Left ventricle myocardium inferior (tissue), 1 donor: ENCODE measurements around the gene MUC6. TPM values are rescaled to one million over a fixed set of nuclear protein-coding genes. Genes with fewer than 3 reads are reported as not detected.

Experiments used
- DNase-seq: peaks from one replicate; pipeline ENCODE4 v3.0.0-alpha.2; 2020
- H3K27ac ChIP-seq: fragments of 200-600 bp; replicated peaks from 2 replicates; pipeline ENCODE4 v1.8.0; 2021
- H3K27me3 ChIP-seq: fragments of 200-600 bp; 2 replicates; pipeline ENCODE4 v1.8.0; 2021; ENCODE audit warnings: low read depth
- H3K36me3 ChIP-seq: fragments of 200-600 bp; 2 replicates; pipeline ENCODE4 v1.8.0; 2021
- H3K4me1 ChIP-seq: fragments of 200-600 bp; 2 replicates; pipeline ENCODE4 v1.8.0; 2021
- H3K4me3 ChIP-seq: fragments of 200-600 bp; 2 replicates; pipeline ENCODE4 v1.8.0; 2021; ENCODE audit warnings: mild to moderate bottlenecking, moderate library complexity
- H3K9me3 ChIP-seq: fragments of 200-600 bp; replicated peaks from 2 replicates; pipeline ENCODE4 v1.8.0; 2021
- intact Hi-C: fragments of 100-400 bp; cut with micrococcal nuclease; formaldehyde crosslinking; loops from one replicate; pipeline ENCODE4 v1.11.0; 2022
- total RNA-seq: library from RNA; stranded (reverse); fragmentation: NEBNext Ultra II Directional; extraction: Animal tissue kit (Norgen Biotek cat#: 25700); gene quantifications from one replicate; pipeline ENCODE4 v1.2.1, GENCODE V29; 2021
- TF ChIP-seq, protein P1 (sequence below): fragments of 200-600 bp; IDR thresholded peaks from 2 replicates; pipeline ENCODE4 v1.8.0; 2021; ENCODE audit warnings: antibody characterized with exemption, mild to moderate bottlenecking, borderline replicate concordance
- donor health status: DM: no; HTN: yes; CAD: no; lungs with severe emphysema.

MUC6 gene
- total RNA-seq, 1 donor from 2014 or later = not detected

DNA sequence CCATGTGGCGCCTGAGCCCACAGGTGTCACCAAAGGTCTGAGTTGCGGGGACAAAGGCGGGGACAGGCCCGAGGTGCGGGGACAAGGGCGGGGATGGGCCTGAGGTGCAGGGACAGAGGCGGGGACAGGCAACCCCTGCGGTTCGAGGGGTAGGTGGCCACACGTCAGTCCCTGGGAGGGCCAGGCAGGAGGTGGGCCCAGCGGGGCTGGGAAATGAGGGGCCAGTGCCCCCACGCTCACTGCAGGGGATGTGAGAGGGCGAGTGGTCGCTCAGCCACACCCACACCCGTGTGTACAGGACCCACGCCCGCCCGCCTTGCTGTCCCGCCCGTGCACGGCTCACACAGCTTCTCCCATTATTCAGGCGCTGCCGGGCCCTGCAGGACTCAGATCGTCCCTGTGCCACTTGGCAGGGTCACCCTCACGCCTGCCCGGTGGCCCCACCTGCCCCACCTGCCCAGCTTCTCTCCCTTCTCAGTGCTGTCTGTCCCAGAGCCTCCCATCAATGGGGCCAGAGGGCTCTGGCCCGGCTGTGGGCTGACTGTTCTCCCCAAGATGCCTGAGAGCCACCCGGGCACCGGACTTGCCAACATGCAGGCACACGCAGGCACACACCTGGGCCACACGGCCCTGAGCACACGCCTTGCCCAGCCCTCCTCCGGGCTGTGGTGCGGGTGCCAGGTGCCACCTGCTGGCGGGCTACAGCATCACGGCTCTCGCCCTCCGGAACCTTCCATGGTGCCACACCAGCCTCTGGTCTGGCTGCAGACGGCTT lies 14.2 kb upstream of the MUC6 start:
- Histone ChIP-seq H3K27me3 (peaks cover 94% of the 10 kb centered on the region), H3K4me3 (no peak overlapping the region), H3K27ac (no peak overlapping the region), H3K4me1 (peaks cover 8% of the 10 kb centered on the region), H3K36me3 (no peaks in the 10 kb centered on the region), H3K9me3 (no peaks in the 10 kb centered on the region)
- DNase-seq = peak; percentile 57
- intact Hi-C loops = no loop called here
- TF ChIP-seq, protein P1, sequence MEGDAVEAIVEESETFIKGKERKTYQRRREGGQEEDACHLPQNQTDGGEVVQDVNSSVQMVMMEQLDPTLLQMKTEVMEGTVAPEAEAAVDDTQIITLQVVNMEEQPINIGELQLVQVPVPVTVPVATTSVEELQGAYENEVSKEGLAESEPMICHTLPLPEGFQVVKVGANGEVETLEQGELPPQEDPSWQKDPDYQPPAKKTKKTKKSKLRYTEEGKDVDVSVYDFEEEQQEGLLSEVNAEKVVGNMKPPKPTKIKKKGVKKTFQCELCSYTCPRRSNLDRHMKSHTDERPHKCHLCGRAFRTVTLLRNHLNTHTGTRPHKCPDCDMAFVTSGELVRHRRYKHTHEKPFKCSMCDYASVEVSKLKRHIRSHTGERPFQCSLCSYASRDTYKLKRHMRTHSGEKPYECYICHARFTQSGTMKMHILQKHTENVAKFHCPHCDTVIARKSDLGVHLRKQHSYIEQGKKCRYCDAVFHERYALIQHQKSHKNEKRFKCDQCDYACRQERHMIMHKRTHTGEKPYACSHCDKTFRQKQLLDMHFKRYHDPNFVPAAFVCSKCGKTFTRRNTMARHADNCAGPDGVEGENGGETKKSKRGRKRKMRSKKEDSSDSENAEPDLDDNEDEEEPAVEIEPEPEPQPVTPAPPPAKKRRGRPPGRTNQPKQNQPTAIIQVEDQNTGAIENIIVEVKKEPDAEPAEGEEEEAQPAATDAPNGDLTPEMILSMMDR = peak; percentile 89

DNA sequence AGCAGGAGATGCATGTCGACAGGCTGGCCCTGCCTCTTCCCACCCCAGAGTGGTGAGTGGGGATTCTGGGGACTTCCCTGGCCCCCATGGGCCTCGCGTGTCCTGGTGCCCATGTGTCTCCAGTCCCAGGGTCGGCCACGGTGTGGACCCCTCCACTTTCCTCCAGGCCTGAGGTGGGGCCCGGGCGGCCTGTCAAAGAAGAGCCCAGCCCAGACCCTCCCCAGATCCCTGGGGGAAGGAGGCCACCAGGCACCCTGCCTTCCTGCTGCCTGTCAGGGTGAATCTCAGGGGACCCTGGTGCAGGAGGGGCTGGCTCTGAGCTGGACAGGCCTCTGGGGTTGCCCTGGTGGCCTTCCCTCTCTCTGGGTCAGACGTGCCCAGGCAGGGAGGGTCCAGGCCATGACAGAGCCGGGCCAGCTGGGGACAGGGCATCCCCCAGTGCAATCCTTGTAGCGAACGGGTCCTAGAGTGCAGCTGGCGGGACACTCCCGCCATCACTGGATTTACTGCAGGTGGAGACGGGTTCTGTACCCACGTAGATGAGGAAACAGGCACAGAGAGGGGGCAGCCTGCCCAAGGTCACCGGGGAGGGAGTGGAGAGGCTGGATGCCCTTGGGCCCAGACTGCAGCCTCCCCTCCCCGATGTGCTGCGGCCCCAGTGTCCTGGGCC lies 13.5 kb upstream of the MUC6 start:
- intact Hi-C loops = no loop called here
- peaks cover 87% of the 10 kb centered on the region for H3K27me3 ChIP-seq
- H3K4me1 ChIP-seq = peaks cover 8% of the 10 kb centered on the region
- peaks cover 2% of the 10 kb centered on the region for H3K9me3 ChIP-seq
- H3K4me3 ChIP-seq = no peak overlapping the region
- no peaks in the 10 kb centered on the region for H3K36me3 ChIP-seq
- H3K27ac ChIP-seq = no peak overlapping the region
- DNase-seq = no peak
- TF ChIP-seq, protein P1 = no peak

DNA sequence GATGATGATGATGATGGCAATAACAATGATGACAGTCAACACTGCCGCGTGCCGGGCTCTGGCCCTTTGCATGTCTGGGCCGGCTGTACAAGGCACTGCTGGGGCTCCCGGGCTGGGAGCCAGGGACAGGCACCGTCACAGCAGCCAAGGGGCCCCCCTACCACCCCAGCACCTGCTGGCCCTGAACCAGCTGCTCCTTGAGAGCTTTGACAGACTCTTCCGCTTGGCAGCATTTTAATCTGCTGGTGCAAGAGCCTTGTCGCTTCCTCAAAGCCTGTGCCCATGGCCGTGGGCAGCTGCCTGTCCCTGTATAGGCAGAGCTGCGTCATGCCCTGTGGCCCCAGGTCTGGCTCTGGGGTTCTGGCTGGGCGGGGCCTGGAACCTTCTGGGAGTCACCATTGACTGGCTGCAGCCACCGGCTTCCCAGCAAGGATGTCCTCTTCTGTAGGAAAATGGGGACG lies 12.9 kb upstream of the MUC6 start:
- peaks cover 8% of the 10 kb centered on the region for H3K4me1 ChIP-seq
- no peaks in the 10 kb centered on the region for H3K36me3 ChIP-seq
- H3K4me3 ChIP-seq = no peak overlapping the region
- peaks cover 7% of the 10 kb centered on the region for H3K9me3 ChIP-seq
- H3K27me3 ChIP-seq = peaks cover 81% of the 10 kb centered on the region
- no peak for DNase-seq
- TF ChIP-seq, protein P1 = no peak
- H3K27ac ChIP-seq = no peak overlapping the region
- intact Hi-C loops = no loop called here

DNA sequence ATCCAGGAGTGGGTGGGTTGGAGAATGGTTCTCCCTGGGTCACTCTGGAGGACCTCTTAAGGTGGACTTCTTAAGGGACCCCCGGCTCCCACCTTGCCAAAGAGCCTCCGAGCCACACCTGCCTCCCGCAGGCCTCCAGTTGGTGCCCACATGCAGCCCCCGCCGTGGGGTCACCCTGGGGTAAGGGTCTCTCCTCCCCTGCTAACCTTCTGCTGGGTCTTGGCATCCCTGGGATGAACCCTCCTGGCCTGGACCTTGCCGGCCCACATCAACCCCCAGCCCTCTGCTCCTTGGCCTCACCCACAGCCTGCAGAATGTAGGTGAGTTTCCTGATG lies 12.5 kb upstream of the MUC6 start:
- Histone ChIP-seq H3K9me3 (peaks cover 7% of the 10 kb centered on the region), H3K4me1 (peaks cover 8% of the 10 kb centered on the region), H3K4me3 (no peak overlapping the region), H3K36me3 (no peaks in the 10 kb centered on the region), H3K27me3 (peaks cover 77% of the 10 kb centered on the region), H3K27ac (no peak overlapping the region)
- intact Hi-C loops = no loop called here
- TF ChIP-seq, protein P1 = no peak
- DNase-seq = no peak

DNA sequence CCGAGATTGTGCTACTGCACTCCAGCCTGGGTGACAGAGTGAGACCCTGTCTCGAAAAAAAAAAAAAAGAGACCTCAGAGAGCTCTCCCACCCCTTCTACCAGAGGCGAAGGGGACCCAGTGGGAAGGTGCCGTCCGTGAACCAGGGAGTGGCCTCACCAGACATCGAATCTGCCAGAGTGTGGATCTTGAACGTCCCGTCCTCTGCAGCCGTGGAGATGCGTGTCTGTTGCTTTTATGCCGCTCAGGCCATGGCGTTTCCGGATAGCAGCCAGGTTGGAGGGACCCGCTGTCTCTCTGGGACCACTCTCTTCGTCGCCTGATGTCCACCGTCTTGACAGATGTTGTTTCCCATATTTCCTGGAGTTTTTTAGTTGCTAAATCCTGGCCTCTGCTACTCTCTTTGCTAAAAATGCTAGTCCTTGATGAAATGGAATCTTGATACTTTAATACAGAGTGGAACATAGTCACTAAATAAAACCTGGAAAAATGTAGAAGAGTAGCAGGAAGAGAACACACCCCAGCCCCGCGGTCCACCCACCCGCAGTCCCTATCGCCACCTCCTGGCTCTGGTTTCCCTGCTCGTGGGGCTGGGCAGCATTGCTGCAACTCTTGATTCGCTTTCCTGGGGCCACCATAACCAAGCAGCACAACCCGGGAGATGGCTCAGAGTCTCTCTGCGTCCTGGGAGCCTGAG lies 12.0 kb upstream of the MUC6 start:
- Histone ChIP-seq H3K27me3 (peaks cover 72% of the 10 kb centered on the region), H3K27ac (no peak overlapping the region), H3K4me1 (peaks cover 6% of the 10 kb centered on the region), H3K36me3 (no peaks in the 10 kb centered on the region), H3K4me3 (no peak overlapping the region), H3K9me3 (peaks cover 7% of the 10 kb centered on the region)
- intact Hi-C loops = no loop called here
- TF ChIP-seq, protein P1 = no peak
- no peak for DNase-seq
